ENCODE measurements around the gene S1PR2.

Gene S1PR2, protein sequence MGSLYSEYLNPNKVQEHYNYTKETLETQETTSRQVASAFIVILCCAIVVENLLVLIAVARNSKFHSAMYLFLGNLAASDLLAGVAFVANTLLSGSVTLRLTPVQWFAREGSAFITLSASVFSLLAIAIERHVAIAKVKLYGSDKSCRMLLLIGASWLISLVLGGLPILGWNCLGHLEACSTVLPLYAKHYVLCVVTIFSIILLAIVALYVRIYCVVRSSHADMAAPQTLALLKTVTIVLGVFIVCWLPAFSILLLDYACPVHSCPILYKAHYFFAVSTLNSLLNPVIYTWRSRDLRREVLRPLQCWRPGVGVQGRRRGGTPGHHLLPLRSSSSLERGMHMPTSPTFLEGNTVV

GRCh38 chr19:10230861-10231611 lies at the start of gene S1PR2:
Gene S1PR2, minus strand, starts transcription at chr19:10231331. Its CDS starts 6,426 bp downstream, at chr19:10224905.
- no peak for DNase-seq

- DNase-seq = no peak
Observed at GRCh38 chr19:10279737-10280442, 48.8 kb upstream of the S1PR2 start.

DNA sequence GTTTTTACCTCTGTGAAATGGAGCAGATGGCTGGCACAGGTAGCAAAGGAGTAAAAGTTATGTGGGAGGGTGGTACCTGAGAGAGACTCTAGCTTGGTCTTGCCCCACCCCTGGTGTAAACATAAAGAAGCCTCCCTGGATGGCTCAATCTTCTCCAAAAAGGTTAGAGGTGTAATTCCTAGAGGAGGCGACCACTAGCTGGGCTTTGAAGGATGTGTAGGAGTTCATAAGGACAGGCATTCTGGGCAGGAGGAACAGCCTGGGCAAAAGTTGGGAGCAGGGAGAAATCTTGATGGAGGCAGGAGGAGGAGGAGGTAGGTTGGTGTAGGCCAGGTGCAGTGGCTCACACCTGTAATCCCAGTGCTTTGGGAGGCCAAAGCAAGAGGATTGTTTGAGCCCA lies 47.8 kb upstream of the S1PR2 start:
- DNase-seq = no peak

- no peak for DNase-seq
Observed at GRCh38 chr19:10277795-10278589, 46.9 kb upstream of the S1PR2 start.

- DNase-seq = no peak
Observed at GRCh38 chr19:10274589-10274988, 43.5 kb upstream of the S1PR2 start.

DNA sequence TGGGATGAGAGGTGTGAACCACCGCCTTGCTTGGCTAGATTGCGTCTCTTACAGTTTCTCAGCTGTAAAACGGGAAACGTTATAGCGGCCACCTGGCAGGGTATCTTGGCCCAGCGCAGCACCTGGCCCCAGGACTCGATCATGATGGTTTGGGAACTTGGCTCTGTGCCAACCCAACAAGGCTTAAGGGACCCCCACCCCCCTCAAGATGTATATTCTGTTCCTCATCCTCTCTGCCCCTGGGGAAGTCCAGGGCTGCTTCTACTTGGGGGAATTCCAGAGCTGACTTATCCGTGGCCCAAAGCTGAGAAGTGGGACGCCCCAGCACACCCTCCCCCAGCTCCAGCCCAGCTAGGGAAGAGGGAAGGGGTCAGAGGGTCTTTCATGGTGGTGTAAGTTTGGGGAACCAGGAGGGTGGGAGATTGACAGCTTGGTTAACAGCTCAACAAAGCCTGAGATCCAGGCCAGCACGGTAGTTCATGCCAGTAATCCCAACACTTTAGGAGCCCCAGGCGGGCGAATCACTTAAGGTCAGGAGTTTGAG lies 40.5 kb upstream of the S1PR2 start:
- DNase-seq = no peak

- DNase-seq = no peak
Observed at GRCh38 chr19:10270616-10271394, 39.7 kb upstream of the S1PR2 start, which contains the start of gene ICAM1. Gene ICAM1, plus strand, starts transcription at chr19:10271120. Its CDS starts 40 bp downstream, at chr19:10271160.

DNA sequence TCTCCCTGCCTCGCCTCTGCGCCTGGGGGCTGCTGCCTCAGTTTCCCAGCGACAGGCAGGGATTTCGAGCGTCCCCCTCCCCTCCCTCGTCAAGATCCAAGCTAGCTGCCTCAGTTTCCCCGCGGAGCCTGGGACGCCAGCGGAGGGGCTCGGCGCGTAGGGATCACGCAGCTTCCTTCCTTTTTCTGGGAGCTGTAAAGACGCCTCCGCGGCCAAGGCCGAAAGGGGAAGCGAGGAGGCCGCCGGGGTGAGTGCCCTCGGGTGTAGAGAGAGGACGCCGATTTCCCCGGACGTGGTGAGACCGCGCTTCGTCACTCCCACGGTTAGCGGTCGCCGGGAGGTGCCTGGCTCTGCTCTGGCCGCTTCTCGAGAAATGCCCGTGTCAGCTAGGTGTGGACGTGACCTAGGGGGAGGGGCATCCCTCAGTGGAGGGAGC lies 39.1 kb upstream of the S1PR2 start:
- DNase-seq = no peak

DNA sequence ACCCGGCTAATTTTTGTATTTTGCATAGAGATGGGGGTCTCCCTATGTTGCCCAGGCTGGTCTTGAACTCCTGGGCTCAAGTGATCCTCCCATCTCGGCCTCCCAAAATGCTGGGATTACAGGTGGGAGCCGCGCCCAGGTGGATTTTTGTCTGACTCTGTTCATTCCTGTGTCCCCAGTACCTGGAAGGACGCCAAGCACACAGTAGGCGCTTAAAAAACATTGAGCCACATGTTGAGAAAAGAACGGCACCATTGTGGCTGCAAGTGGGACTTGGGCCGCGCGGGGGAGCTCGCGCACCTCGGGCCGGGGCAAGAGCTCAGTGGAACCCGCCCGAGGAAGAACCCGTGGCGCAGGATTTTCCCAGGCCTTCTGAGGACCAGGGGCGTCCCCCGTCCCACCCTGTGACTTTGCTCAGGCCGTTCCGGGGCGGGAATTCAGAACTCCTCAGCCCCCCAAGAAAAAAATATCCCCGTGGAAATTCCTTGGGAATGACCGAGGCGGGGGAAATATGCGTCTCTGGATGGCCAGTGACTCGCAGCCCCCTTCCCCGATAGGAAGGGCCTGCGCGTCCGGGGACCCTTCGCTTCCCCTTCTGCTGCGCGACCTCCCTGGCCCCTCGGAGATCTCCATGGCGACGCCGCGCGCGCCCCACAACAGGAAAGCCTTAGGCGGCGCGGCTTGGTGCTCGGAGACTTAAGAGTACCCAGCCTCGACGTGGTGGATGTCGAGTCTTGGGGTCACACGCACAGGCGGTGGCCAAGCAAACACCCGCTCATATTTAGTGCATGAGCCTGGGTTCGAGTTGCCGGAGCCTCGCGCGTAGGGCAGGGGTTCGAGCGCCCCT lies 38.4 kb upstream of the S1PR2 start:
- DNase-seq = peak; percentile 21

DNA sequence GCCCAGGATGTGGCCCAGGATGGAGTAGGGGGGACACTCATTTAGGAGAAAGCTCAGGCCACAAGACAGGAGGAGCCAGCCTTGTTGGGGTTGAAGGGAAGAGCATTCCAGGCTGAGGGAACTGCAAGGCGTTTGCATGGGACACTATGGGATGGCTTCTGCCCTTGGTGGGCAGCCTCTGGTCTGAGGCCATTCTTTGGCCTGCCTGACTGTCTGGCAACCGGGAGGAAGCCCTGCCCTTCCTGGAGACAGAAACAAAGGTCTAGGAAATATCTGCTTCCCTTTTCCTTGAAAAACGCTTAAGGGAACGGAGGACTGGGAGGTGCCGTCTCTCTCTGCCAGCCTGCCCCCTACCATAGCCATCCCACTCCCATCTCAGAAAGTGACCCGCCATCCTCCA lies 36.9 kb upstream of the S1PR2 start:
- no peak for DNase-seq

DNA sequence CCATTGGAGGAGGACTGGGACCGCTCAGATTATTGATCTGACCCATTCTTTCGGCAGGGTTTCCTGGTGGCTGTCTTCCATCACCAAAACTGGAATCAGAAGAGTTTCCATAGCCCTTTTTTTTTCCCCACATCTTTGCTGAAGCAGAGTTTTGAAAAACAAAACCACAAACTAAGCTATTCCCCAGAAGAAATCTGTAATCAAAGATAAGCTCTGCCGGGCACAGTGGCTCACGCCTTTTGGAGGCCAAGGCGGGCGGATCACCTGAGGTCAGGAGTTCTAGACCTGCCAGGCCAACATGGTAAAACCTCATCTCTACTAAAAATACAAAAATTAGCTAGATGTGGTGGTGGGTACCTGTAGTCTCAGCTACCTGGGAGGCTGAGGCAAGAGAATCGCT lies 35.6 kb upstream of the S1PR2 start:
- DNase-seq = no peak

DNA sequence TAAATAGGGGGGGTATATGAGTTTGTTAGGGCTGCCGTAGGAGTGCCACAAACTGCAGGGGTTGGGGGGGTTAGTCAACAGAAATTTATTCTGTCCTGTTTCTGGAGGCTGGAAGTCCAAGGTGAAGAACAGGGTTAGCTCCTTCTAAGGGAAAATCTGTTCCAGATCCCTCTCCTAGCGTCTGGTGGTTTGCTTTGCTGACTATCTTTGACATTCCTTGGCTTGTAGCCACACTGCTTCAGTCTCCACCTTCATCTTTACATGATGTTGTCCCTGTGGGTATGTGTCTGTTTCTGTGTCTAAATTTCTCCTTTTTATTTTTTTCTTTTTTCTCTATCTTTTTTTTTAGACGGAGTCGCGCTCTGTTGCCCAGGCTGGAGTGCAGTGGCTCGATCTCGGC lies 31.6 kb upstream of the S1PR2 start:
- no peak for DNase-seq

GRCh38 chr19:10260141-10260584 lies 29.0 kb upstream of the S1PR2 start:
- no peak for DNase-seq

GRCh38 chr19:10259162-10259905 lies 28.2 kb upstream of the S1PR2 start:
- DNase-seq = peak; percentile 9

GRCh38 chr19:10258080-10258710 lies 27.1 kb upstream of the S1PR2 start:
- DNase-seq = no peak

GRCh38 chr19:10256970-10257615 lies 26.0 kb upstream of the S1PR2 start:
- DNase-seq = no peak

GRCh38 chr19:10256551-10256950 lies 25.4 kb upstream of the S1PR2 start:
- no peak for DNase-seq

GRCh38 chr19:10255358-10255757 lies 24.2 kb upstream of the S1PR2 start:
- no peak for DNase-seq

GRCh38 chr19:10254244-10254643 lies 23.1 kb upstream of the S1PR2 start:
- DNase-seq = no peak

Measured in NCI-H524 treated with DMSO at 0.1 percent for 48 hours (cell line).